PC-3 (cell line): Measurements from ENCODE around the gene PIGQ.

ENCODE experiments used
- EZH2 ChIP-seq: fragments of 300-600 bp; sonication (generic); IDR thresholded peaks from one replicate; pipeline ENCODE4 v1.6.1; 2017; ENCODE audit warnings: antibody characterized with exemption, mild to moderate bottlenecking, low read length; ENCODE audit not compliant: unreplicated experiment
- EZH2phosphoT487 ChIP-seq: fragments of 300-600 bp; sonication (generic); IDR thresholded peaks from 2 replicates; pipeline ENCODE4 v1.6.1; 2018; ENCODE audit warnings: mild to moderate bottlenecking, antibody characterized with exemption, low read length, borderline replicate concordance
- TF ChIP-seq, protein P1 (sequence below): fragments of 300-600 bp; sonication (generic); conservative IDR thresholded peaks from 2 replicates; pipeline ENCODE4 v1.5.1; 2017; ENCODE audit warnings: antibody characterized with exemption, low read depth, mild to moderate bottlenecking, low read length

DNA sequence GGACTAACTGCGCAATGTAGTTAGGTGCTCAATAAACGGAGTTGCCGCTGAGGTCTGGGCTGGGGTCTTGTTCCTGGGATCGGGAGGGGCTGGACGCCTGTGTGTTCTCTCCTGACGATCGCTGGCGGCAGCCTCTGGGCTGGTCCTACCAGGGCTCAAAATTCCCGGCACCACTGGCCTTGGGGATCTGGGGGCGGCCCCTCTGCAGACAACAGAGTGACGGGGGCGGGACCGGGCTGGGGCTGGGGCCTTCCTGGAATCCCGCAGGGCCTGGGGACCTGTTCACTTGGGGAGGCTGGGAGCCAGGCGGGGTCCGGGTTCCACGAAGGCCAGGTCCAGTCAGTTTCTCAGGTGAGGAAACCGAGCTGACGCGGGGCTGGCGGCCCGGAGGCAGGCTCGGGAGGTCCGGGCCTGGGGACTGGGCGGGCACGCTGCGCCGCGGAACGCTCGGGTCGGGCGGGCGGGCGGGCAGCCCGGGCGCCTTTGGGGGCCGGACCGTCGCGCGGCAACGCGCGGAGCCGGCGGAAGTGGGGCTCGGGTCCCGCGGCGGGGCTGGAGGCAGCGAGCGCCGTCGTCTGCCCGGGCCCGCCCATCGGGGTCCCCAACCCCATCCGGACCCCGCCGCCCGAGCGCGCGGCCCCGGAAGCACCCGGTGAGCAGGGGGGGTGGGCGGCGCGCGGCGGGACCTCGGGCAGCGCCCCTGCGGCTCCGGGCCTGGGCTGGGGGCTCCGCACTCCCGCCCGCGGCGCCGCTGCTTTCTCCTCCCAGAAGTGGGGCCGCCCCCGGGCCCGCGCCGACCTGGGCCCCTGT, at the start of gene PIGQ:
- TF ChIP-seq, protein P1, sequence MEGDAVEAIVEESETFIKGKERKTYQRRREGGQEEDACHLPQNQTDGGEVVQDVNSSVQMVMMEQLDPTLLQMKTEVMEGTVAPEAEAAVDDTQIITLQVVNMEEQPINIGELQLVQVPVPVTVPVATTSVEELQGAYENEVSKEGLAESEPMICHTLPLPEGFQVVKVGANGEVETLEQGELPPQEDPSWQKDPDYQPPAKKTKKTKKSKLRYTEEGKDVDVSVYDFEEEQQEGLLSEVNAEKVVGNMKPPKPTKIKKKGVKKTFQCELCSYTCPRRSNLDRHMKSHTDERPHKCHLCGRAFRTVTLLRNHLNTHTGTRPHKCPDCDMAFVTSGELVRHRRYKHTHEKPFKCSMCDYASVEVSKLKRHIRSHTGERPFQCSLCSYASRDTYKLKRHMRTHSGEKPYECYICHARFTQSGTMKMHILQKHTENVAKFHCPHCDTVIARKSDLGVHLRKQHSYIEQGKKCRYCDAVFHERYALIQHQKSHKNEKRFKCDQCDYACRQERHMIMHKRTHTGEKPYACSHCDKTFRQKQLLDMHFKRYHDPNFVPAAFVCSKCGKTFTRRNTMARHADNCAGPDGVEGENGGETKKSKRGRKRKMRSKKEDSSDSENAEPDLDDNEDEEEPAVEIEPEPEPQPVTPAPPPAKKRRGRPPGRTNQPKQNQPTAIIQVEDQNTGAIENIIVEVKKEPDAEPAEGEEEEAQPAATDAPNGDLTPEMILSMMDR: no peak
- TF ChIP-seq EZH2phosphoT487: no peak
- TF ChIP-seq EZH2: no peak
